CD4-positive, alpha-beta T cell treated with Interleukin-21 for 1 hour (primary cell): ENCODE data around the gene DISP1.
A peak's percentile ranks its signal among the peaks of the same experiment; 100 is the strongest.

Experiments used
- DNase-seq: peaks from one replicate; pipeline ENCODE4 v3.0.0-alpha.2; 2020

The DISP1 gene

DNA sequence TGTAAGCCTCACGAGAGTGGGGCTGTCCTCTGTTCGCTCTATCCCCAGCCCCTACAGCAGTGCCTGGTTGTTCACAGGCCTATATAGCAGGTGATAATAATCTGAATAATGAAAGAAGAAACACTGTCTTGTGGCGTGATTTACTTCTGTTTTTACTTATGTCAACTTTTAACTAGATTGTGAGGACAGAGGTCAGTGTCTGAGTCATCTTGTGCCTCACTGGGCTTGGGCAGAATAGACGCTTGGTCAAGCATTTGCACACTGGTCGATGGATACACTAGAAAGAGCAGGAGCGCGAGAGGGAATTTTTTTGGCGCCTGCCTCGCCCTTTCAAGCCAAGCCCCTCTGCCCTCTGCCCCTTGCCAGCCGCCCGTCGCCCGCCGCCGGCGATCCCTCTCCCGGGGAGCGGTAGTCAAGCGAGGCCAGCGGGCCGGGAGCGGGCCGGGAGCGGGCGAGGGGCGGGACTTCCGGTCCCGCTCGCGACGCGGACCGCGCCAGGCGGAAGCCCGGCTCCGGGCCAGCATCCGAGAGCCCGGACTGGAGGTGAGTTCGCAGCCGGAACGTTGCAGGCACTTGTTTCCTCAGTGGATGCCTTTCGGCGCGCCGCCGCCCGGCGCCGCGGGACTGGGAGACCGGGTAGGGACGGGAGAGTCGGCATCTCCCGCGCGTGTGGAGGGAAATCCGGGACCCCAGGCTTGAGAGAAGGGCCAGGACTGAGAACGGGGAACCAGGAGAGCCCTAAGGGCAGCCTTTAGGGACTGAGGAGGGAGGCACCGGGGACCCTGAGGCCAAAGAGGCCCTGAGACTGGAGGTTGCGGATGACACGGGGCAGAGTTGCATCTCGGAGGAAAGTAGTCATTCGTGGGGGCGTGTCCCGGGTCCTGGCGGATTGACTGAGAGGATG lies at the start of gene DISP1:
Gene DISP1, plus strand, starts transcription at position 504 of the 904 bp plus-strand sequence. CDS start 127,785 bp downstream, outside the sequence.
- DNase-seq = peak; percentile 73

- DNase-seq = no peak
These were observed 47.7 kb upstream of the DISP1 start for GRCh38 chr1:222767152-222767571.

GRCh38 chr1:222768592-222768991 lies 46.2 kb upstream of the DISP1 start:
- no peak for DNase-seq

- DNase-seq = no peak
These were observed 45.7 kb upstream of the DISP1 start for GRCh38 chr1:222769181-222769580.

DNA sequence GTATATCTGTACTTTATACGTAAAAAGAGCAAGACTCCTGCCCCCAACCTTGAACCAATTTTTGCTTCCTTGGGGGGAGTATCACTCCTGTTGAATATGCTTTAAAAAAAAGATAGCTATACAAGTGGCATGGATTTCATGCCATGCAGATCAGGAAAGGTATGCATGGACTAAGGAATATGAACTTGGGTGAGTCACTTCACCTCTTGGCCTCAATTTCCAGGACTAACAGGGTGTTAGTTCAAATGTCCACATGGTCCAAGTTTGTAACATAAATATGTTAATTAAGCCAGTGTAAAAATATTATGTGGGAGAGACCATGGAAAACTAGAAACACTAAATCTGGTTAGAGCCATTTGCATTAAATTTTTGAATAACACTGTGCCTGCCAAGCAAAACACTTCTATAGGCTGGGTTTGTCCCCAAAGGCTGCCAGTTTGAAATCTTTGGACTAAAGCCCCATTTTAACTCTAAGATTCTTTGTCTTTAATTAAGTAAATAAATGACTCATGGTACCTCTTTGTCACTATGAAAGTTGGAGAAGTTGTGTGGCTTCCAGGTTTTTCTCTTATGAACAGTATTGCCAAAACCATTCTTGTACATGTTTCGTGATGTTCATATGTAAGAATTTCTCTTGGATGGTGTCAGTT lies 44.7 kb upstream of the DISP1 start:
- DNase-seq = no peak

DNA sequence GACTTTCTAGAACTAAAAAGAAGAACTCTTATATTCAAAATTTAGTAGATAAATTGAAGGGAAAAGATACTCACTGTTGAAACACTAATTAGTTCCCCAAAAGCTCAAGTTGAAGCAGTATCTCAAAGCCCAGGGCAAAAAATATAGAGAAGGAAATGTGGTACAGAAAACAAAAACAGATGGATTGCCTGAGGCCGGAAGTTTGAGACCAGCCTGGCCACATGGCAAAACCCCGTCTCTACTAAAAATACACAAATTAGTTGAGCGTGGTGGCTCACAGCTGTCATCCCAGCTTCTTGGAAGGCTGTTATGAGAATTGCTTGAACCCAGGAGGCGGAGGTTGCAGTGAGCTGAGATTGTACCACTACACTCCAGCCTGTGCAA lies 41.9 kb upstream of the DISP1 start:
- DNase-seq = peak; percentile 8

DNA sequence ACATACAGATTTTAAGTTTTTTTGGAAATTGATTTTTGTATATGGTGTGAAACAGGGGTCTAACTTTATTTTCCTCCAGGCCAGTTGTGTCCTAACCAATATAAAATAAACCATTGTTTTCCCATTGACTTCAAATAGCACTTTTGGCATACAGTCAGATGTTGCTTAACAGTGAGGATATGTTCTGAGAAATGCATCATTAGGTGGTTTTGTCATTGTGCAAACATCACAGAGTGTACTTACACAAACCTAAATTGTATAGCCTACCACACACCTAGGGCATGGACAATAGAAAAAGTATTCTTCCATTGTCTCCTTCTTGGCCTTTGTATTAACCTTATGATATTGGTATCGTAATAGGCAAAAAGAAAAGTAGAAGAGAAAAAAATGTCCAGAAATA lies 37.4 kb upstream of the DISP1 start:
- DNase-seq = no peak

DNA sequence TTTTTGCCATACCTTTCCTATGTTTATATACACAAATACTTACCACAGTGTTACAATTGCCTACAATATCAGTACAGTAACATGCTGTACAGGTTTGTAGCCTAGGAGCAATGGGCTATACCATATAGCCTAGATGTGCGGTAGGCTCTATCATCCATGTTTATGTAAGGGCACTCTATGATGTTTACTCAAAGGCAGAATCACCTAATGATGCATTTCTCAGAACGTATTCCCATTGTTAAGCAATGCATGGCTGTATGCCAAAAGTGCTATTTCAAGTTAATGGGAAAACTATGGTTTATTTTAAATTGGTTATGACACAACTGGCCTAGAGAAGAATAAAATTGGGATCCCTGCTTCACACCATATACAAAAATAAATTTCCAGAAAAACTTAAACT lies 36.9 kb upstream of the DISP1 start:
- DNase-seq = no peak

DNA sequence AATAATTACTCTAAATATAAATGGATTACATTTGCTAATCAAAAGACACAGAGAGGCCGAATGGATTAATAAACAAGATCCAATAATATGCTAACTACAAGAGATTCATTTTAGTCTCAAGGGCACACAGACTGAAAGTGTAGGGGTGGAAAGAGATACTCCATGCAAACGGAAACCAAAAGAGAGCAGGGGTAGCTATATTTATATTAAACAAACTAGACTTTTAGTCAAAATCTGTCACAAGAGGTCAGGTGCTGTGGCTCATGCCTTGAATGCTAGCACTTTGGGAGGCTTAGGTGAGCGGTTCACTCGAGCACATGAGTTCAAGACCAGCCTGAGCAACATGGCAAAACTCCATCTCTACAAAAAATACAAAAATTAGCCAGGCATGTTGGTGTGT lies 33.6 kb upstream of the DISP1 start:
- no peak for DNase-seq

GRCh38 chr1:222783051-222783450 lies 31.8 kb upstream of the DISP1 start:
- DNase-seq = no peak

- no peak for DNase-seq
These were observed 30.5 kb upstream of the DISP1 start for GRCh38 chr1:222784371-222784770.

DNA sequence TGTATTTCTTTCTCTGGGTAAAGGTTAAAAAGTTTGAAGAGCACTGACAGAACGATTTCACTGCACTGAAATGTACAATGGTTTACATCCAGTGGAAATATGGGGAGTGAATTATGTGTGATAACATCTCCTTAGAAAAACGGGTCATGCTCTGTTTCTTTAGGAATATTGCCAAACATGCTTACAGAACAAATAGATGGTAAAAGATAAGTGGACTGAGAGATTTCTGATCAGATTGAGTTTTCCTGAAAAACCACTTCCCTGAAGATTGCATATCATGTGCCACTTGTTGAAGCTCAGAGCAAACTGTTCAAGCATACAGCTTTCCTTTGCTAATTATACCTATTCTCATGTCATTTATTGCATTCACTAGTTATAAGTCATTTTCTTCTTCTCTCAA lies 29.9 kb upstream of the DISP1 start:
- DNase-seq = no peak

DNA sequence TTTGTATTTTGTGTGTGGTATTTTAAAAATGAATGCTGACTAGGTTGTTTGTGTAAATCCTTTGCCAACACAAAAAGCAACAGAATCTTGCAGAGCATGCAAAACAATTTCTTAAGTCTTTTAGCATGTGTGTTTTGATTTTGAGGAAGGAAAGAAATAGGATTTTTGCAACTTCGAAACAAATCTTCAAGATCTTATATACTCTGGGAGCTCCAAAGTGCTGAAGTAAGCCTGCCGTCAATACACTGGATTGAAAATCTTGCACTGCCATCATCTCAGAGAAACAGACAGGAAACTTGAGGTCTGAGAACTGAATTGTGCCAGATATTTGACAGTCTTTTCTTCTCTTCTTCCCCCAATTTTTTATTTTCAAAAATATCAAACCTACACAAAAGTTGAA lies 29.3 kb upstream of the DISP1 start:
- DNase-seq = no peak

GRCh38 chr1:222786121-222786520 lies 28.7 kb upstream of the DISP1 start:
- no peak for DNase-seq

GRCh38 chr1:222787729-222788128 lies 27.1 kb upstream of the DISP1 start:
- no peak for DNase-seq

DNA sequence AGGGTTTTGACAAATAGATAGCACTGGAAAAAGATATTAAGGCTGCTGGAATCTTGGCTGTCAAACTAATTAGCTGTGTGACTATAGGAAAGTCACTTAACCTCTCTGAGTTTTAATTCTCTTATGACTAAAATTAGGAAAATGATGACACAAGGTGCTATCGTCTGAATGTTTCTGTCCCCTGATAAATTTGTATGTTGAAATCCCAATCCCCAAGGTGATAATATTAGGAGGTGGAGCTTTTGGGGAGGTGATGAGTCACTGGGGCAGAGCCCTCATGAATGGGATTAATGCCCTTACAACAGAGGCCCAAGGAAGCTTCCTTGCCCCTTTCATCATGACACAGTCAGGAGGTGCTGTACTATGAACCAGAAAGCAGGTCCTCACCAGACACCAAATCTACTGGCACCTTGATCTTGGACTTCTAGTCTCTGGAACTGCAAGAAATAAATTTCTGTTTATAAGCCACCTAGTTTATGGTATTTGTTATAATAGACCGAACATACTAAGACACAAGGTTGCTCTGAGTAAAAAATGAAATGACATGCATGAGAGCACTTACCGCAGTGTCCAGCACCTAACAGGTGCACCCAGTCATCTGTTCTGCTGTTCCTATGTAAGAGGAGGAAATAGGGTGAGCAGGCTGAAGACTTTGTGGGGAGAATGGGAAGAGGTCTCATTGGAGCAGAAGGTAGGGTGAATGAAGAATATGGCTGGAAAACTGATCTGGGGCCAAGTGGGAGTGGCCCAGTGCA lies 26.3 kb upstream of the DISP1 start:
- no peak for DNase-seq

GRCh38 chr1:222790115-222790514 lies 24.7 kb upstream of the DISP1 start:
- no peak for DNase-seq

DNA sequence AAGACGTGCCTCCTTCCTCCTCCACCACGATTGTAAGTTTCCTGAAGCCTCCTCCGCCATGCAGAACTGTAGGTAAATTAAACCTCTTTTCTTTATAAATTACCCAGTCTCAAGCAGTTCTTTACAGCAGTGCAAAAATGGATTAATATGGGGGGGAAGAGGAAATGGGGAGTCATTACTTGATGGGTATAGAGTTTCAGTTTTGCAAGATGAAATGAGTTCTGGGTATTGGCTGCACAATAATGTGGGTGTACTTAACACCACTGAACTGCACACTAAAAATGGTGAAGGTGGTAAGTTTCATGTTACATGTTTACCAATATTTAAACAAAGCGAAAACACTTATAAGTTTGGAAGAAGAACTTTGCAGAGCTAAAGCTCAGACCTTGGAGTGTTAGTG lies 24.3 kb upstream of the DISP1 start:
- DNase-seq = no peak

DNA sequence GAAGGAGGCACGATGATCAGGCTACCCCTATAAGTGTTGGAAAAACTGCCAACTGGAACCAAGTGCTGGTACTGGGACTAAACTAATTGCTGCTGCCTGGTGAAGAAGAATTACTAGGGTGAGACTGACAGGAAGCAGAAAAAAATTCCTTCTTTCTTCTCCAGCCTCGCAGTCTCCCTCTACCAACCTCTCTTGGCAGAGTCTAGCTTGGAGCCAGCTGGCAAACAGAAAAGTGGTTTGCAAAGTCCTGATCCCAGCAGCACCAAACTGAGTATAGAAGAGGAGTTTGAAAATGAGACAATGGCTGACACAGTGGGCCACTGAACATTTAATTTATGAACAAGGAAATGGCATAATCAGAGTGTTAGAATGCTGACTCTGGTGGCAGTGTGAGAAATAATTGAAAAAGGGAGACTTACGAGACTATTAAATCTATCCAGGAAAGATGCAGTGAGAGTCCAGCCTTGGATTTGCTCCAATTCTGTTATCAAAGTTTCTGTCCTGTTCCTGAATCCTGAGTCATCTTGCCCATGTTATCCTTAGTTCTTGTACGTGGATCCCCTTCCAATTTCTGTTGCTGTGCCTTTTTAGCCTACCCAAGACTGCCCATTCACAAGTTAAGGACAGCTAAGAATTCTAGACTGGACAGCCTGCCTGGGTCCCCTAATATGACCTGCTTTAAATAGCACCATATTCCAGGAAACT lies 23.7 kb upstream of the DISP1 start:
- DNase-seq = no peak

DNA sequence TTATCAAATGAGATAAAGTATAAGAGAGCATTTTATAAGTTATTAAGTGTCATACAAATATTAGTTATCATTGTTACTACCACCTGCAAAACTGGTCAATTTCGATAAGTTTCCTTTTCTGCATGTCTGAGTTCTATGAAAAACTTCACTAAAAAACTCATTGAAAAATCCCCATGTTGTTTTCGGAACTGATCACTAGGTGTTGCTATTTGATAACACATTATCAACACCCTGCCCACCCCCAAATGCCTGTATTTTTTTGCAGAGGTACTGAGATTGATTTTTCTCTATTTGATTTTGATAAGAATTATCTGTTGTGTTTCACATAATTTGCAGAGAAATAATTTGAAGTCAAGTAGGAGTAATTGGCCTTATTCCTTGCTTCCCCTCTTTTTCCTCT lies 22.1 kb upstream of the DISP1 start:
- peak; percentile 21 for DNase-seq

- no peak for DNase-seq
These were observed 20.0 kb upstream of the DISP1 start for GRCh38 chr1:222794656-222795474.

DNA sequence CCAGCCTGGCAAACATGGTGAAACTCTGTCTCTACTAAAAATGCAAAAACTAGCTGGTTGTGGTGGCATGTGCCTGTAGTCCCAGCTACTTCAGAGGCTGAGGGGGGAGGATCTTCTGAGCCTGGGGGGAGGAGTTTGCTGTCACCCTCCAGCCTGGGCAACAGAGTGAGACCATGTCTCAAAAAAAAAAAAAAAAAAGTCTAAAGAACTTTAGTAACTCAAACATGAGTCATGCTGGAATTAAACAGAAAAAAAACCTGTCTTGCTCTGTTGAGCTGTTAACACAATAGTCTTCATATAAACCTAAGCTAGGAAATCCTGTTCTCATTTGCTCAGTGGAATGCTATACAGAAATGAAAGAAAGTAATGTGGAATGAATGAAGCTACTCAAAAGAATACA lies 16.7 kb upstream of the DISP1 start:
- DNase-seq = no peak
